WTC11 (cell line): ENCODE data around the gene GPR157. TPM values are rescaled to one million over a fixed set of nuclear protein-coding genes. Genes with fewer than 3 reads are reported as not detected.

Experiments
- ATAC-seq: fragments of 200-7000 bp; cut with Tn5 transposase; 2 replicates; pipeline ENCODE4 v1.10.0; 2021; ENCODE audit warnings: mild to moderate bottlenecking, moderate library complexity
- CTCF ChIA-PET: fragments of 300-600 bp; sonication (Branson Sonifier 250); formaldehyde crosslinking; loops from one replicate; lab custom pipeline; 2021; ENCODE audit warnings: antibody characterized with exemption; lab: Charles Lee
- POLR2A ChIA-PET: fragments of 350-600 bp; sonication (Branson Sonifier 250); formaldehyde crosslinking; loops from one replicate; lab custom pipeline; 2021; ENCODE audit warnings: antibody characterized with exemption; lab: Charles Lee
- DNase-seq: peaks from one replicate; pipeline ENCODE4 v3.0.0; 2021; ENCODE audit warnings: low spot score
- H3K27ac Mint-ChIP-seq: 2 replicates; pipeline ENCODE4 v1.8.0; 2021; ENCODE audit warnings: mixed read lengths
- H3K27me3 Mint-ChIP-seq: 2 replicates; pipeline ENCODE4 v1.8.0; 2021; ENCODE audit warnings: low read depth, mild to moderate bottlenecking, moderate library complexity, mixed read lengths
- H3K36me3 Mint-ChIP-seq: 2 replicates; pipeline ENCODE4 v1.8.0; 2021; ENCODE audit warnings: mixed read lengths
- H3K4me1 Mint-ChIP-seq: 2 replicates; pipeline ENCODE4 v1.8.0; 2022; ENCODE audit warnings: mixed read lengths
- H3K4me3 Mint-ChIP-seq: 2 replicates; pipeline ENCODE4 v1.8.0; 2021; ENCODE audit warnings: mild to moderate bottlenecking, moderate library complexity, mixed read lengths
- H3K9me3 Mint-ChIP-seq: 2 replicates; pipeline ENCODE4 v1.8.0; 2021; ENCODE audit warnings: mixed read lengths
- FOXJ3 ChIP-seq: sonication (generic); formaldehyde crosslinking; IDR thresholded peaks from 2 replicates; pipeline ENCODE4 v1.9.0; 2021; ENCODE audit warnings: missing genetic modification reagents, mild to moderate bottlenecking, borderline replicate concordance
- FOXP4 ChIP-seq: sonication (generic); formaldehyde crosslinking; IDR thresholded peaks from 2 replicates; pipeline ENCODE4 v1.8.0; 2022; ENCODE audit warnings: mild to moderate bottlenecking, missing genetic modification reagents
- NR3C1 ChIP-seq: sonication (generic); formaldehyde crosslinking; conservative IDR thresholded peaks from 2 replicates; pipeline ENCODE4 v1.8.1; 2023; ENCODE audit warnings: low read depth, mild to moderate bottlenecking, missing genetic modification reagents
- SMAD4 ChIP-seq: sonication (generic); formaldehyde crosslinking; IDR thresholded peaks from 2 replicates; pipeline ENCODE4 v1.8.0; 2022; ENCODE audit warnings: mild to moderate bottlenecking, missing genetic modification reagents
- STAT6 ChIP-seq: sonication (generic); formaldehyde crosslinking; conservative IDR thresholded peaks from 2 replicates; pipeline ENCODE4 v1.8.1; 2023; ENCODE audit warnings: mild to moderate bottlenecking, low read depth, missing genetic modification reagents, moderate library complexity
- TEAD1 ChIP-seq: sonication (generic); formaldehyde crosslinking; IDR thresholded peaks from 2 replicates; pipeline ENCODE4 v1.8.0; 2022; ENCODE audit warnings: mild to moderate bottlenecking, missing genetic modification reagents
- TEAD4 ChIP-seq: sonication (generic); formaldehyde crosslinking; IDR thresholded peaks from 2 replicates; pipeline ENCODE4 v1.8.0; 2022; ENCODE audit warnings: mild to moderate bottlenecking, missing genetic modification reagents
- ZBTB21 ChIP-seq: sonication (generic); formaldehyde crosslinking; IDR thresholded peaks from 2 replicates; pipeline ENCODE4 v1.8.1; 2023; ENCODE audit warnings: mild to moderate bottlenecking, missing genetic modification reagents, borderline replicate concordance
- ZMAT4 ChIP-seq: fragments of 250-450 bp; sonication (Bioruptor Pico); IDR thresholded peaks from 2 replicates; pipeline ENCODE4 v1.9.0; 2021; ENCODE audit warnings: mild to moderate bottlenecking
- ZNF263 ChIP-seq: sonication (generic); formaldehyde crosslinking; IDR thresholded peaks from 2 replicates; pipeline ENCODE4 v1.8.1; 2022; ENCODE audit warnings: low read depth, mild to moderate bottlenecking, moderate library complexity, missing genetic modification reagents
- ZNF281 ChIP-seq: sonication (generic); formaldehyde crosslinking; IDR thresholded peaks from 2 replicates; pipeline ENCODE4 v1.8.0; 2023; ENCODE audit warnings: mild to moderate bottlenecking, missing genetic modification reagents
- total RNA-seq: library from RNA; stranded (reverse); gene quantifications from 3 replicates; pipeline ENCODE4 v1.2.3, GENCODE V29; 2021
- TF ChIP-seq, protein P1 (sequence below): sonication (generic); formaldehyde crosslinking; IDR thresholded peaks from 2 replicates; pipeline ENCODE4 v1.8.1; 2022; ENCODE audit warnings: mild to moderate bottlenecking, moderate library complexity, missing genetic modification reagents
- TF ChIP-seq, protein P2 (sequence below): sonication (generic); formaldehyde crosslinking; IDR thresholded peaks from 2 replicates; pipeline ENCODE4 v1.8.0; 2022; ENCODE audit warnings: missing genetic modification reagents
- TF ChIP-seq, protein P3 (sequence below): sonication (generic); formaldehyde crosslinking; IDR thresholded peaks from 2 replicates; pipeline ENCODE4 v1.8.0; 2022; ENCODE audit warnings: mild to moderate bottlenecking, missing genetic modification reagents
- TF ChIP-seq, protein P4 (sequence below): sonication (generic); formaldehyde crosslinking; IDR thresholded peaks from 2 replicates; pipeline ENCODE4 v1.8.1; 2022; ENCODE audit warnings: low read depth, mild to moderate bottlenecking, moderate library complexity, missing genetic modification reagents, borderline replicate concordance

The GPR157 gene
- total RNA-seq, 1 experiment from 2014 or later = 6.0 TPM

DNA sequence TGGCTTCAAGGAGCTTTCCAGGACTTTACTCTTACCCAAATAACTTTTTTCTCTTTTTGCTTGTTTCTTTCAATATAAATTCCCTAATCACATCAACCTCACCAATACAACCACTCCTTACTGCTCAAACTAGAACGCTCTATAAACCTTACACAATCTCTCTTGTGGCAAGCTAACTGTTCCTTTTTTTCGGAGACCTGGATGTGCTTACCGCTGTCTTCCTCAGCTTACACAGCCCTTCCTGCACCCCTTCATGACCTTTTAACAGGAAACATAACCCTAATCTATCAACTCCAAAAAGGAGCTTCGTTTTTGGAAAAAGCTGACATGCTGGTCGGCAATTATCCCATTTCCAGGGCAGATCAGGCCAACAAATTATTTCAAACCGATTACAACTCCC lies 35.3 kb downstream of the GPR157 start (continued):
- no peak for TF ChIP-seq TEAD4 (CRISPR knock-in tag)

- H3K27ac Mint-ChIP-seq = no peak overlapping the region
- TF ChIP-seq, protein P1, sequence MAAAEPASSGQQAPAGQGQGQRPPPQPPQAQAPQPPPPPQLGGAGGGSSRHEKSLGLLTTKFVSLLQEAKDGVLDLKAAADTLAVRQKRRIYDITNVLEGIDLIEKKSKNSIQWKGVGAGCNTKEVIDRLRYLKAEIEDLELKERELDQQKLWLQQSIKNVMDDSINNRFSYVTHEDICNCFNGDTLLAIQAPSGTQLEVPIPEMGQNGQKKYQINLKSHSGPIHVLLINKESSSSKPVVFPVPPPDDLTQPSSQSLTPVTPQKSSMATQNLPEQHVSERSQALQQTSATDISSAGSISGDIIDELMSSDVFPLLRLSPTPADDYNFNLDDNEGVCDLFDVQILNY (CRISPR knock-in tag) = no peak
- TF ChIP-seq, protein P2, sequence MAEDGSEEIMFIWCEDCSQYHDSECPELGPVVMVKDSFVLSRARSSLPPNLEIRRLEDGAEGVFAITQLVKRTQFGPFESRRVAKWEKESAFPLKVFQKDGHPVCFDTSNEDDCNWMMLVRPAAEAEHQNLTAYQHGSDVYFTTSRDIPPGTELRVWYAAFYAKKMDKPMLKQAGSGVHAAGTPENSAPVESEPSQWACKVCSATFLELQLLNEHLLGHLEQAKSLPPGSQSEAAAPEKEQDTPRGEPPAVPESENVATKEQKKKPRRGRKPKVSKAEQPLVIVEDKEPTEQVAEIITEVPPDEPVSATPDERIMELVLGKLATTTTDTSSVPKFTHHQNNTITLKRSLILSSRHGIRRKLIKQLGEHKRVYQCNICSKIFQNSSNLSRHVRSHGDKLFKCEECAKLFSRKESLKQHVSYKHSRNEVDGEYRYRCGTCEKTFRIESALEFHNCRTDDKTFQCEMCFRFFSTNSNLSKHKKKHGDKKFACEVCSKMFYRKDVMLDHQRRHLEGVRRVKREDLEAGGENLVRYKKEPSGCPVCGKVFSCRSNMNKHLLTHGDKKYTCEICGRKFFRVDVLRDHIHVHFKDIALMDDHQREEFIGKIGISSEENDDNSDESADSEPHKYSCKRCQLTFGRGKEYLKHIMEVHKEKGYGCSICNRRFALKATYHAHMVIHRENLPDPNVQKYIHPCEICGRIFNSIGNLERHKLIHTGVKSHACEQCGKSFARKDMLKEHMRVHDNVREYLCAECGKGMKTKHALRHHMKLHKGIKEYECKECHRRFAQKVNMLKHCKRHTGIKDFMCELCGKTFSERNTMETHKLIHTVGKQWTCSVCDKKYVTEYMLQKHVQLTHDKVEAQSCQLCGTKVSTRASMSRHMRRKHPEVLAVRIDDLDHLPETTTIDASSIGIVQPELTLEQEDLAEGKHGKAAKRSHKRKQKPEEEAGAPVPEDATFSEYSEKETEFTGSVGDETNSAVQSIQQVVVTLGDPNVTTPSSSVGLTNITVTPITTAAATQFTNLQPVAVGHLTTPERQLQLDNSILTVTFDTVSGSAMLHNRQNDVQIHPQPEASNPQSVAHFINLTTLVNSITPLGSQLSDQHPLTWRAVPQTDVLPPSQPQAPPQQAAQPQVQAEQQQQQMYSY (CRISPR knock-in tag) = no peak
- TF ChIP-seq, protein P3, sequence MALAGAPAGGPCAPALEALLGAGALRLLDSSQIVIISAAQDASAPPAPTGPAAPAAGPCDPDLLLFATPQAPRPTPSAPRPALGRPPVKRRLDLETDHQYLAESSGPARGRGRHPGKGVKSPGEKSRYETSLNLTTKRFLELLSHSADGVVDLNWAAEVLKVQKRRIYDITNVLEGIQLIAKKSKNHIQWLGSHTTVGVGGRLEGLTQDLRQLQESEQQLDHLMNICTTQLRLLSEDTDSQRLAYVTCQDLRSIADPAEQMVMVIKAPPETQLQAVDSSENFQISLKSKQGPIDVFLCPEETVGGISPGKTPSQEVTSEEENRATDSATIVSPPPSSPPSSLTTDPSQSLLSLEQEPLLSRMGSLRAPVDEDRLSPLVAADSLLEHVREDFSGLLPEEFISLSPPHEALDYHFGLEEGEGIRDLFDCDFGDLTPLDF (CRISPR knock-in tag) = no peak
- TF ChIP-seq TEAD1 (CRISPR knock-in tag) (no peak), FOXJ3 (CRISPR knock-in tag) (no peak), STAT6 (CRISPR knock-in tag) (no peak), ZMAT4 (CRISPR knock-in tag) (no peak), TEAD4 (CRISPR knock-in tag) (no peak), FOXP4 (CRISPR knock-in tag) (no peak), SMAD4 (no peak), ZNF263 (CRISPR knock-in tag) (no peak), NR3C1 (no peak), ZNF281 (no peak), ZBTB21 (no peak)
- TF ChIP-seq, protein P4, sequence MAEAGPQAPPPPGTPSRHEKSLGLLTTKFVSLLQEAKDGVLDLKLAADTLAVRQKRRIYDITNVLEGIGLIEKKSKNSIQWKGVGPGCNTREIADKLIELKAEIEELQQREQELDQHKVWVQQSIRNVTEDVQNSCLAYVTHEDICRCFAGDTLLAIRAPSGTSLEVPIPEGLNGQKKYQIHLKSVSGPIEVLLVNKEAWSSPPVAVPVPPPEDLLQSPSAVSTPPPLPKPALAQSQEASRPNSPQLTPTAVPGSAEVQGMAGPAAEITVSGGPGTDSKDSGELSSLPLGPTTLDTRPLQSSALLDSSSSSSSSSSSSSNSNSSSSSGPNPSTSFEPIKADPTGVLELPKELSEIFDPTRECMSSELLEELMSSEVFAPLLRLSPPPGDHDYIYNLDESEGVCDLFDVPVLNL = no peak
- CTCF ChIA-PET = no interaction called here
Observed at GRCh38 chr1:9093091-9093490, 35.8 kb downstream of the GPR157 start.

More at GRCh38 chr1:9093091-9093490, 35.8 kb downstream of the GPR157 start:
- no peaks in the 10 kb centered on the region for H3K4me1 Mint-ChIP-seq
- ATAC-seq (no peak), DNase-seq (no peak)
- H3K4me3 Mint-ChIP-seq = no peak overlapping the region
- H3K9me3 Mint-ChIP-seq = peaks cover 39% of the 10 kb centered on the region
- H3K36me3 Mint-ChIP-seq = peaks cover 37% of the 10 kb centered on the region
- peaks cover 8% of the 10 kb centered on the region for H3K27me3 Mint-ChIP-seq
- POLR2A ChIA-PET = no interaction called here
